GM18520 (cell line): ENCODE data around the gene BACH2.

Experiments
- ATAC-seq: cut with Tn5 transposase; IDR thresholded peaks from one replicate; pipeline ENCODE4 v1.9.1; 2021; ENCODE audit not compliant: unreplicated experiment

The BACH2 gene

GRCh38 chr6:90105506-90106170 is 191.0 kb downstream of the BACH2 start:
- ATAC-seq: no peak

DNA sequence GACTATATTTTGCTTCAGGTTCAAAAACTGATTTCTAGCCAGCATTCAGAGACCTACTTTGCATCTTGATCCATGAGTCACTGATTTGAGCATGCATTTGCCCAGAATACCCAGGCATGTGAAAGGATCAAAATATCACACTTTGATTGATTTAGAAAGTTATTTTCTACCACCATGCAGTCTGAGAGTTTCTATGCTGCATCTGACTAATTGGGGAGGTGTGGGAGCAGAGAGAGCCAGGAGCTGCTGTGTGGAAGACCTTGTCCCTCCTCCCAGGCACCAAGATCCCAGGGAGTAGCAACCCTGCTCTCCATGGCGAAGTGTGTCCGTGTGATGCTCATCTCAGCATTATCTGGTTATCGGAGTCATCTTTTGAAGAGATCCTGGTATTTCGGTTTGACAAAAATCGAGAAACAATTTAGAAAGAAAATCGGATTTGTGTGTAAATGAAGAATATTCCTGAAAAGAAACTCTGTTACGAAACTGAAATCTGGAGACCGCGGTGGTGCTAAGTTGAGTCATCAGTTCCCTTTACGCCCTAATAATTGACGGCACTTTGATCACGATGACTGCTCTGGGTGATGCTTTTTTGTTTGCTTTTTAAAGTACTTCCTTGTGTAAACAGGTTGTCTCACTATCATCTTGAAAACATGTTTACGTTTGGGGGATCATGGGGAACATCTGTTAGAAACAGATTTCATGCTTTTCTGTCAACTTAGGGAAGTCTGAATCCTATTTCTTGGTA is 193.4 kb downstream of the BACH2 start:
- peak; percentile 62 for ATAC-seq

DNA sequence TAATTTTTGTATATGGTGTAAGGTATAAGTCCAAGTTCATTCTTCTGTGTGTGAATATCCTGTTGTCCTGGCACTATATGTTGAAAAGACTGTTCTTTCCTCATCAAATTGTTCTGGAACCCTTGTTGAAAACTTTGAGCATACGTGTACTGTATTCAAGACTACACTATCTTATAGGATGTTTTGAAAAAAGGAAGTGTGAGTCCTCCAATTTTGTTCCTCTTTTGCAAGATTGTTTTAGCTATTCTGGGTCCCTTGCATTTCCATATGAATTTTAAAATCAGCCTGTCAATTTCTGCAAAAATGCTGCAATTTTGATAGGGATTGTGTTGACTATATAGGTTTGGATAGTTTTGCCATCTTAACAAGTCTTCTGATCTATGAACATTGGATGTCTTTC is 195.2 kb downstream of the BACH2 start:
- ATAC-seq: no peak

- no peak for ATAC-seq
Measured at GRCh38 chr6:90100059-90100665, 196.5 kb downstream of the BACH2 start.

GRCh38 chr6:90098627-90099026 is 198.0 kb downstream of the BACH2 start:
- ATAC-seq: no peak

DNA sequence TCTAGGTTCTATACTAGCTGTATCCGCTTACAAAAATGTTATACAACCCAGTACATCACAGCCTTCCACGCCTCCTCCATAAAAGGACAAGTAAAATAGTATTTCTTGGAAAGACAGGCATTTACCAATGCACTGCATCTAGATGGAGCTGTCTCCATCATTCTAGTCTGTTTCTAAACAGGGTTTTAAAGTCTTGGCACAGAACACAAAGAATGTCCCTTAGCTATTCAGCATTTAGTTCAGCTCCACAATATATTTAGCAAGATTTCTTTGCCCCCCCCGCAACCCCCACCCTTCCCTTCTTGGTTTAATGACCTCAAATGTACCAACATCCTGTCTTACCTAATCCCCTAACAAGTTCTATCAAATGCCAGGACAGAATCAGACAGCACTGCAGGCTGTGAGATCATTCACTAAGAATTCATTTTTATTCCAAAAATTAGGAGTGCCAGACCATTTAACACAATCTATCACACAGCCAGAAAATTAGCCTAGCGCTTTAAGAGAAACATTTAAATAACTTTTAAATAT is 198.6 kb downstream of the BACH2 start:
- ATAC-seq: no peak

- ATAC-seq: no peak
Measured at GRCh38 chr6:90097356-90097755, 199.3 kb downstream of the BACH2 start.

DNA sequence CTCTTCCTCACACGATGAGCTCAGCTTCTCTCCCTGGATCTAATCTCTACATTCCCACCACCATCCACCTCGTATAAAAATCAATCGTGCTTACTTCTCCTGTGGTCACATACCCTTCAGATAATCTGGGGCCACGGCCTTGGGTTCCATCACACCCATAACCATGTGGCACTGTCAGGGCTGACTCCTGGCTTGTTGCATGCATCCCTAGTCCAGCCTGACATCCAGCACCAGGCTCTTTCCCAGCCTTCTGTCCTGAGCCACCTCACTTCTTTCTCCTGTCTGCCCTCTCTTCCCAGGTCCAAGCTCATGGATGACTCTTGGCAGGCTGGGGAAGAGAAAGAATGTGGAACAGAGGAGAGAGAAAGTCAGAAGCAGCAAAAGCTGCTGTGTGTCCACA is 199.8 kb downstream of the BACH2 start:
- ATAC-seq: no peak

DNA sequence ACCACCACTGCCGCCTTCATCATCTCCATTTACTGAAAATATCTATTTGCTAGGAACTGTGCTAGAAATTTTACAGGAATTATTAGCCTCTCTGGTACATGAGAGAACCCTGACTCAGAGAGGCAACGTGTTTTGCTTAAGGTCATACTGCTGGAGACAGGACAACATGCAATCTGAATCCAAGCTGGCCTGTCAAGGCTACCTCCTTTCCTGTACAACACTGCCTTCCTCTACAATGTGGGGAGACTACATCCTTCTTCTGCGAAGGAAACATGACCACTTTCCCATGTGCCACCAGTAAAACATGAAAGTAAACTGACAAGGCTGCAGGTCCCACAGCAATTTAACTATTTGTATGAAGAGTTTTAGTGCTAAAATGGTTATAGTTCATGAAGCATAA is 200.9 kb downstream of the BACH2 start:
- ATAC-seq: no peak

GRCh38 chr6:90095145-90095544 is 201.5 kb downstream of the BACH2 start:
- ATAC-seq: no peak

GRCh38 chr6:90093558-90094073 is 203.0 kb downstream of the BACH2 start:
- no peak for ATAC-seq

GRCh38 chr6:90090866-90091265 is 205.8 kb downstream of the BACH2 start:
- ATAC-seq: no peak

- ATAC-seq: no peak
Measured at GRCh38 chr6:90088009-90088408, 208.6 kb downstream of the BACH2 start.

DNA sequence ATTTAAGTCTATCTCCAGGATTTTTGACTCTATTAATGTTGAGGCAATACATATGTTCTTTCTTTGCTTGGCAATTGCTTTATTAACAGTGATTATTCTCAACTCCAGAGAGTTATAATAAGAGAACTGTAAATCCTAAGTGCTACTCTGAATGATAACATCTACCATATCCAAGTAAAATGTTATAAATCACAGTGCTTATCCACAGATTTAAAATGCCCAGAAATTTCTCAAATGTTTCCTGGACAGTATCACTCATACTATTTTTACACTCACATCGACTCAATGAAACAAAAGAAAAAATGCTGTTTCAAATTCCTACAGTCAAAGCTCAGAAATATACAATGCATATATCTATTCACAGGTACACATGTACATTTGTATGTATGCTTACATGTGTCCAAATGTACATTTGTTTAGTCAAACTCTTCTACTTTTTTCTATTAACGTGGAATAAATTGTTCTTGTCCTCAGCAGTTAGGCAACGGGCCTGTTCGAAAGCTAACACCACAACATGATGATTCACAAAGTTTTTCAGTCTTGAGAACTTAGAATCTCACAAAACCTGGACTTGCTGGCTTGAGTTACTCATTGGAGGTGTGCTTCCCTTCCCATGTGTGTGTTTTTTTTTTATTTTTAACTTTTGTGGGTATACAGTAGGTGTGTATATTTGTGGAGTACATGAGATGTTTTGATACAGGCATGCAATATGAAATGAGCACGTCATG is 209.4 kb downstream of the BACH2 start:
- no peak for ATAC-seq

- ATAC-seq: no peak
Measured at GRCh38 chr6:90086517-90086916, 210.1 kb downstream of the BACH2 start.

- no peak for ATAC-seq
Measured at GRCh38 chr6:90083891-90084290, 212.8 kb downstream of the BACH2 start.

GRCh38 chr6:90082847-90083246 is 213.8 kb downstream of the BACH2 start:
- ATAC-seq: no peak

- ATAC-seq: peak; percentile 86
Measured at GRCh38 chr6:90080876-90081481, 215.7 kb downstream of the BACH2 start.

DNA sequence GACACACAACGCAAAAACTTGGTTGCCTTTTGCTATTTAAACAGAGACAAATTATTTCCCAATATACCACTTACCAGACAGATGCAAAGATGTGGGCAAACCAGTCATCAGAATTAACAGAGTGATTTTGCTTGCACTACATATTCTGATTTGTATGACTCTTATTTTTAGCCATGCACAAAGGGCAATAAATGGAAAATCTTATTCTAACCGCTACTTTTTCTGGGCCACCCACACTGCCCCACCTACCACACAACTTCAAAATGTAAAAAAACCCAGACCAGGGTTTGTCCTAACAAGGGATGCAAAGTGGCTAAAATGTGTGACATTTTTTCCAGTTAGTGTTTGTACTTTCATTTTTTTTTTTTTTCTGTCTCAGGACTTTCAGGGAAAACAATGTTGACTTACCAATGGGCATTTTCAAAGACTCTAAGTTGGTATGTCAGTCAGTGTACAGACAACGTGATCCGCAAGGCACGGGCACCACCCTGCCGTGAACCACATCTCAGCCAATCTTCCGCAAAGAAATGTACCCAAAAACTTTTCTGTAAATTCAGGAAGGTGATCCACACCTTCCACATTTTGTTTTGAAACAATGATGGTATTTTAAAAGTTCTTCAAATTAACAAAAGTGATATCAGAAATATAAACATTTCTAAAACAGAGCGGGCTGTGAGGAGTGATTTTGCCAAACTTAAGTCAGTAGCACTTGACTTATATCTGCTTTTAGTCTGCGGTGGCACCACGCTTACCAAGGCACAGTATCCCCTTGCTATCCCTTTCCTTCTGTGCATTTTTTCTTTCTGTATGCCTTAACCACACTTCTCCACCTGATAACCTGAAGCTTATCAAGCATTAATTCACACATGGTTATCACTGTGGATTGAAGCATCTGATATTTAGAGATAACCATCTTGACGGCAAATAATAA is 216.8 kb downstream of the BACH2 start:
- ATAC-seq: no peak
